HCT116 (cell line): ENCODE measurements around the gene BICDL2. TPM values are rescaled to one million over a fixed set of nuclear protein-coding genes. Genes with fewer than 3 reads are reported as not detected.

ENCODE experiments used
- ATAC-seq: fragments of 200-7000 bp; cut with Tn5 transposase; 2 replicates; pipeline ENCODE4 v1.9.1; 2020; ENCODE audit warnings: mild to moderate bottlenecking, moderate library complexity
- BruUV-seq: library from RNA; stranded (reverse); fragments of 400-500 nt; replicated peaks from 2 replicates; lab custom pipeline; 2021; lab: Mats Ljungman, UMichigan
- CTCF ChIA-PET: fragments of 300-600 bp; sonication (Branson Sonifier 250); formaldehyde crosslinking; loops from one replicate; lab custom pipeline; 2021; ENCODE audit warnings: antibody characterized with exemption; lab: Charles Lee
- POLR2A ChIA-PET: fragments of 300-600, 350-600 bp; sonication (Branson Sonifier 250); formaldehyde crosslinking; loops from one replicate; lab custom pipeline; 2021; ENCODE audit warnings: antibody characterized with exemption; lab: Charles Lee
- RAD21 ChIA-PET, 2 experiments: fragments of 300-600 bp; sonication (Branson Sonifier 250); formaldehyde crosslinking; loops; one replicate each; lab custom pipeline; 2023; ENCODE audit warnings: low total read pairs in 2 of 2; ENCODE audit not compliant: uncharacterized antibody in 2 of 2, unreplicated experiment in 2 of 2, low non-redundant PET in 1 of 2; lab: Charles Lee
- DNase-seq: peaks from one replicate; pipeline ENCODE4 v3.0.0-alpha.2; 2010; ENCODE audit warnings: low read depth, low spot score
- H2AFZ ChIP-seq: fragments of 200-600 bp; shearing (Covaris generic), sonication (generic); 2 replicates; pipeline ENCODE4 v1.6.1; 2017; ENCODE audit warnings: low read depth, mixed run types, mixed read lengths, antibody characterized with exemption, low read length; ENCODE audit not compliant: poor library complexity, severe bottlenecking
- H3K27ac ChIP-seq: 2 replicates; pipeline ENCODE4 v1.5.1; 2012; ENCODE audit warnings: low read depth, low read length
- H3K27me3 ChIP-seq: fragments of 200-600 bp; sonication (generic); 2 replicates; pipeline ENCODE4 v1.6.1; 2016; ENCODE audit warnings: mixed run types, low read length, mixed read lengths; ENCODE audit not compliant: insufficient read depth
- H3K36me3 ChIP-seq, 2 experiments: fragments of 200-500 bp in 1 of 2; fragments of 200-600 bp in 1 of 2; sonication (Bioruptor generic) in 1 of 2; sonication (generic) in 1 of 2; 2 replicates each; pipeline versions ENCODE4 v1.5.1 to v1.6.1; 2014 to 2016; ENCODE audit warnings: low read length in 2 of 2, inconsistent platforms in 1 of 2, mixed read lengths in 1 of 2, mixed run types in 1 of 2; ENCODE audit not compliant: insufficient read depth in 2 of 2, control insufficient read depth in 1 of 2
- H3K4me1 ChIP-seq, 2 experiments: fragments of 200-600 bp in 1 of 2; sonication (generic) in 1 of 2; 2 replicates each; pipeline versions ENCODE4 v1.5.1 to v1.6.1; 2012 to 2017; ENCODE audit warnings: low read length in 2 of 2, inconsistent platforms in 1 of 2, mild to moderate bottlenecking in 1 of 2, mixed read lengths in 1 of 2, mixed run types in 1 of 2, moderate library complexity in 1 of 2; ENCODE audit not compliant: insufficient read depth in 2 of 2, control insufficient read depth in 1 of 2
- H3K4me2 ChIP-seq: fragments of 200-600 bp; sonication (generic); 2 replicates; pipeline ENCODE4 v1.6.1; 2017; ENCODE audit warnings: mixed run types, low read length, mixed read lengths
- H3K4me3 ChIP-seq, 2 experiments: fragments of 200-600 bp in 1 of 2; sonication (generic) in 1 of 2; replicated peaks in 1 of 2; 2 replicates each; pipeline ENCODE4 v1.5.1; 2011 to 2016; ENCODE audit warnings: low read length in 2 of 2, control low read depth in 1 of 2, low read depth in 1 of 2, mild to moderate bottlenecking in 1 of 2, mixed read lengths in 1 of 2, mixed run types in 1 of 2
- H3K79me2 ChIP-seq: fragments of 200-600 bp; sonication (generic); 2 replicates; pipeline ENCODE4 v1.6.1; 2017; ENCODE audit warnings: mild to moderate bottlenecking, mixed run types, low read length, moderate library complexity, mixed read lengths; ENCODE audit not compliant: insufficient read depth
- H3K9ac ChIP-seq: fragments of 200-600 bp; sonication (generic); 2 replicates; pipeline ENCODE4 v1.6.1; 2016; ENCODE audit warnings: low read length, mixed read lengths
- H3K9me2 ChIP-seq: fragments of 200-600 bp; sonication (generic), shearing (Covaris generic); 2 replicates; pipeline ENCODE4 v1.6.1; 2017; ENCODE audit warnings: mixed run types, mild to moderate bottlenecking, moderate library complexity; ENCODE audit not compliant: insufficient read depth
- H3K9me3 ChIP-seq, 2 experiments: fragments of 200-500 bp in 1 of 2; fragments of 200-600 bp in 1 of 2; sonication (Bioruptor generic) in 1 of 2; sonication (generic) in 1 of 2; 2 replicates each; pipeline ENCODE4 v1.6.1; 2014 to 2017; ENCODE audit warnings: low read length in 2 of 2, mixed read lengths in 2 of 2, inconsistent platforms in 1 of 2, low read depth in 1 of 2, mild to moderate bottlenecking in 1 of 2, mixed run types in 1 of 2, moderate library complexity in 1 of 2; ENCODE audit not compliant: control insufficient read depth in 1 of 2, insufficient read depth in 1 of 2
- H4K20me1 ChIP-seq: fragments of 200-600 bp; sonication (generic), shearing (Covaris generic); 2 replicates; pipeline ENCODE4 v1.6.1; 2017; ENCODE audit warnings: mixed run types, mild to moderate bottlenecking, moderate library complexity; ENCODE audit not compliant: insufficient read depth
- CBX3 ChIP-seq: IDR thresholded peaks from 2 replicates; pipeline ENCODE4 v1.6.1; 2012; ENCODE audit warnings: low read depth
- EGR1 ChIP-seq: IDR thresholded peaks from 2 replicates; pipeline ENCODE4 v1.6.1; 2012; ENCODE audit warnings: low read depth
- ELF1 ChIP-seq: IDR thresholded peaks from 2 replicates; pipeline ENCODE4 v1.6.1; 2012; ENCODE audit warnings: low read depth, borderline replicate concordance
- TCF7L2 ChIP-seq: IDR thresholded peaks from 2 replicates; pipeline ENCODE4 v1.7.0; 2011; ENCODE audit warnings: borderline replicate concordance, inconsistent platforms; ENCODE audit not compliant: insufficient read depth, insufficient read length; ENCODE audit errors: extremely low read depth
- ZNF274 ChIP-seq: fragments of 200-500 bp; sonication (Bioruptor generic); IDR thresholded peaks from 2 replicates; pipeline ENCODE4 v1.6.1; 2014; ENCODE audit warnings: mild to moderate bottlenecking, low read depth, low read length, inconsistent platforms
- intact Hi-C: fragments of 100-400 bp; cut with micrococcal nuclease; formaldehyde crosslinking; loops from 2 replicates; pipeline ENCODE4 v1.10.0; 2022
- total RNA-seq: library from RNA; stranded (reverse); gene quantifications from one replicate; pipeline ENCODE4 v1.2.1, GENCODE V29; 2021; ENCODE audit not compliant: unreplicated experiment
- TF ChIP-seq, protein P1 (sequence below), 3 experiments: fragments of 200-600 bp in 1 of 3; sonication (generic) in 1 of 3; IDR thresholded peaks in 2 of 3; conservative IDR thresholded peaks in 1 of 3; 2 replicates each; pipeline ENCODE4 v1.5.1; 2012 to 2017; ENCODE audit warnings: low read depth in 2 of 3, low read length in 2 of 3, antibody characterized with exemption in 1 of 3, borderline replicate concordance in 1 of 3, control low read depth in 1 of 3, mild to moderate bottlenecking in 1 of 3, mixed read lengths in 1 of 3, mixed run types in 1 of 3, moderate library complexity in 1 of 3; ENCODE audit not compliant: insufficient read depth in 1 of 3

The BICDL2 gene
- total RNA-seq, 1 experiment from 2014 or later: 21.3 TPM

DNA sequence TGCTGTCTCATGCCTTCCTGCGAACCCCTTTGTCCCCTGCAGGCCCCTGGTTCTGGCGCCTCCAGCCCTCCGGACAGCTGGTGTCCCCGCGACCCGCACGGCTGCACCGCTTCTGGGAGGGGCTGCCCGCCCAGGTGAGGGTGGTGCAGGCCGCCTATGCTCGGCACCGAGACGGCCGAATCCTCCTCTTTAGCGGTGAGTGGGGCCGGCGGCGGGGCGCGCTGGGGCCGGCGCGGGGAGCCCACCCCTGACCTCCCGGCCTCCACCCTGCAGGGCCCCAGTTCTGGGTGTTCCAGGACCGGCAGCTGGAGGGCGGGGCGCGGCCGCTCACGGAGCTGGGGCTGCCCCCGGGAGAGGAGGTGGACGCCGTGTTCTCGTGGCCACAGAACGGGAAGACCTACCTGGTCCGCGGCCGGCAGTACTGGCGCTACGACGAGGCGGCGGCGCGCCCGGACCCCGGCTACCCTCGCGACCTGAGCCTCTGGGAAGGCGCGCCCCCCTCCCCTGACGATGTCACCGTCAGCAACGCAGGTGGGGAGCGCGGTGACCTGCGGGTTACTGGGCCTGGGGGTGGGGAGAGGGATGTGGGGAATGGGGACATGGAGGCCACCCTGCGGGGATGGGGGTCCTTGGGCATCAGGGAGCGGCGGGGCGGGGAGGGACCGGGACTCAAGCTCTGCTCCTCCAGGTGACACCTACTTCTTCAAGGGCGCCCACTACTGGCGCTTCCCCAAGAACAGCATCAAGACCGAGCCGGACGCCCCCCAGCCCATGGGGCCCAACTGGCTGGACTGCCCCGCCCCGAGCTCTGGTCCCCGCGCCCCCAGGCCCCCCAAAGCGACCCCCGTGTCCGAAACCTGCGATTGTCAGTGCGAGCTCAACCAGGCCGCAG, 21.6 kb upstream of the BICDL2 start:
- Histone ChIP-seq H3K79me2 (no peaks in the 10 kb centered on the region), H4K20me1 (no peaks in the 10 kb centered on the region), H3K4me3 (peak overlapping the region; percentile 81 to 87), H3K9ac (peak overlapping the region; percentile 95), H3K9me2 (no peaks in the 10 kb centered on the region), H3K36me3 (no peaks in the 10 kb centered on the region), H3K27ac (peak overlapping the region; percentile 84), H3K4me2 (peak overlapping the region; percentile 95), H3K27me3 (no peaks in the 10 kb centered on the region), H3K9me3 (no peaks in the 10 kb centered on the region), H3K4me1 (peaks cover 0 to 22% of the 10 kb centered on the region in 2 experiments; a peak in 3 of 4 replicates), H2AFZ (no peak overlapping the region)
- CTCF ChIA-PET: interaction anchor here (0.6 to 2.5 kb wide), 12 partner anchors 9 to 108 kb away, joined by 3 to 16 read pairs (median 5); no protein-coding TSS in a partner anchor
- BruUV-seq: no TSS peak
- TF ChIP-seq CBX3 (no peak), TCF7L2 (no peak), ELF1 (no peak), ZNF274 (no peak), EGR1 (no peak)
- TF ChIP-seq, protein P1, sequence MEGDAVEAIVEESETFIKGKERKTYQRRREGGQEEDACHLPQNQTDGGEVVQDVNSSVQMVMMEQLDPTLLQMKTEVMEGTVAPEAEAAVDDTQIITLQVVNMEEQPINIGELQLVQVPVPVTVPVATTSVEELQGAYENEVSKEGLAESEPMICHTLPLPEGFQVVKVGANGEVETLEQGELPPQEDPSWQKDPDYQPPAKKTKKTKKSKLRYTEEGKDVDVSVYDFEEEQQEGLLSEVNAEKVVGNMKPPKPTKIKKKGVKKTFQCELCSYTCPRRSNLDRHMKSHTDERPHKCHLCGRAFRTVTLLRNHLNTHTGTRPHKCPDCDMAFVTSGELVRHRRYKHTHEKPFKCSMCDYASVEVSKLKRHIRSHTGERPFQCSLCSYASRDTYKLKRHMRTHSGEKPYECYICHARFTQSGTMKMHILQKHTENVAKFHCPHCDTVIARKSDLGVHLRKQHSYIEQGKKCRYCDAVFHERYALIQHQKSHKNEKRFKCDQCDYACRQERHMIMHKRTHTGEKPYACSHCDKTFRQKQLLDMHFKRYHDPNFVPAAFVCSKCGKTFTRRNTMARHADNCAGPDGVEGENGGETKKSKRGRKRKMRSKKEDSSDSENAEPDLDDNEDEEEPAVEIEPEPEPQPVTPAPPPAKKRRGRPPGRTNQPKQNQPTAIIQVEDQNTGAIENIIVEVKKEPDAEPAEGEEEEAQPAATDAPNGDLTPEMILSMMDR (IDR thresholded peaks at IDR 0.05 in 2 of 3, conservative IDR thresholded peaks at IDR 0.05 in 1 of 3; ENCODE audit: borderline replicate concordance in 1 of 3, insufficient read depth in 1 of 3, low read depth in 2 of 3, low read length in 2 of 3): peak in 1 of 3 experiments; percentile 23; a peak in 1 of 6 replicates
- DNase-seq (peak; percentile 35), ATAC-seq (peak; percentile 72)
- POLR2A ChIA-PET: interaction anchor here (0.6 to 1.7 kb wide), 5 partner anchors 11 to 117 kb away, joined by 3 to 6 read pairs (median 4); partner anchors contain the start of gene TNFRSF12A
- intact Hi-C loops: loop anchor here (2.0 to 10.0 kb wide), 2 partner anchors 70 to 116 kb away; no protein-coding TSS in a partner anchor
- RAD21 ChIA-PET: interaction anchor here in 1 of 2 experiments (1.0 kb wide), 1 partner anchor 27 kb away, joined by 5 read pairs; no protein-coding TSS in a partner anchor
